Hippocampal formation (tissue), 2 donors: Measurements from ENCODE around the gene KCNH6.

Source experiments
- DNase-seq, 2 donors: peaks; one replicate each; lab custom pipeline; 2025; lab: John Stamatoyannopoulos, UW

KCNH6 gene

GRCh38 chr17:63555500-63556156 is 32.5 kb downstream of the KCNH6 start:
- DNase-seq: no peak

GRCh38 chr17:63557416-63557815 is 34.3 kb downstream of the KCNH6 start:
- DNase-seq: no peak

GRCh38 chr17:63558441-63558840 is 35.3 kb downstream of the KCNH6 start:
- DNase-seq: no peak

GRCh38 chr17:63561819-63562218 is 38.7 kb downstream of the KCNH6 start:
- DNase-seq: no peak

- DNase-seq: no peak
Measured at GRCh38 chr17:63563339-63563738, 40.2 kb downstream of the KCNH6 start.

- DNase-seq: no peak
Measured at GRCh38 chr17:63564562-63564961, 41.4 kb downstream of the KCNH6 start.

- DNase-seq: no peak
Measured at GRCh38 chr17:63567229-63567628, 44.1 kb downstream of the KCNH6 start.

- no peak for DNase-seq
Measured at GRCh38 chr17:63568563-63568962, 45.4 kb downstream of the KCNH6 start.

GRCh38 chr17:63571632-63572310 is 48.6 kb downstream of the KCNH6 start:
- no peak for DNase-seq

- no peak for DNase-seq
Measured at GRCh38 chr17:63573634-63574033, 50.5 kb downstream of the KCNH6 start.

GRCh38 chr17:63578027-63578768 is 55.0 kb downstream of the KCNH6 start:
- no peak for DNase-seq

GRCh38 chr17:63578769-63579111 is 55.6 kb downstream of the KCNH6 start:
- no peak for DNase-seq

- DNase-seq: no peak
Measured at GRCh38 chr17:63579633-63580032, 56.5 kb downstream of the KCNH6 start.

GRCh38 chr17:63587770-63588169 is 64.6 kb downstream of the KCNH6 start:
- no peak for DNase-seq

GRCh38 chr17:63588797-63589196 is 65.6 kb downstream of the KCNH6 start:
- DNase-seq: no peak

- no peak for DNase-seq
Measured at GRCh38 chr17:63589646-63590045, 66.5 kb downstream of the KCNH6 start.

GRCh38 chr17:63592797-63593196 is 69.6 kb downstream of the KCNH6 start:
- no peak for DNase-seq

GRCh38 chr17:63595132-63595531 is 72.0 kb downstream of the KCNH6 start:
- no peak for DNase-seq
